Activated CD4-positive, alpha-beta T cell treated with anti-CD3 and anti-CD28 coated beads, Interleukin-2, amount 10 ng/mL, durations not matched to agents 7 days and 5 days (primary cell): ENCODE data around the gene CCNL2. TPM values are rescaled to one million over a fixed set of nuclear protein-coding genes. Genes with fewer than 3 reads are reported as not detected.

Experiments used
- CTCF ChIA-PET: fragments of 350-600 bp; sonication (Branson Sonifier 250); formaldehyde crosslinking; loops from one replicate; lab custom pipeline; 2021; ENCODE audit warnings: antibody characterized with exemption; lab: Charles Lee
- POLR2A ChIA-PET: fragments of 350-600 bp; sonication (Branson Sonifier 250); formaldehyde crosslinking; loops from one replicate; lab custom pipeline; 2021; ENCODE audit warnings: antibody characterized with exemption; lab: Charles Lee
- DNase-seq: peaks from one replicate; pipeline ENCODE4 v3.0.0-alpha.2; 2020
- H3K27ac Mint-ChIP-seq: one replicate; pipeline ENCODE4 v1.8.0; 2021; ENCODE audit warnings: mild to moderate bottlenecking, moderate library complexity, mixed read lengths
- H3K27me3 Mint-ChIP-seq: one replicate; pipeline ENCODE4 v1.8.0; 2021; ENCODE audit warnings: mixed read lengths
- H3K36me3 Mint-ChIP-seq: one replicate; pipeline ENCODE4 v1.8.0; 2021; ENCODE audit warnings: low read depth, mixed read lengths
- H3K4me1 Mint-ChIP-seq: one replicate; pipeline ENCODE4 v1.8.0; 2021; ENCODE audit warnings: mixed read lengths
- H3K4me3 Mint-ChIP-seq: one replicate; pipeline ENCODE4 v1.8.0; 2021; ENCODE audit warnings: mild to moderate bottlenecking, moderate library complexity, mixed read lengths
- H3K9me3 Mint-ChIP-seq: one replicate; pipeline ENCODE4 v1.8.0; 2021; ENCODE audit warnings: mixed read lengths
- total RNA-seq, 2 experiments: library from RNA; stranded (reverse); gene quantifications; one replicate each; pipeline ENCODE4 v1.2.3, GENCODE V29; 2021

CCNL2 gene
- total RNA-seq, 2 experiments from 2014 or later: 122 to 131 TPM

DNA sequence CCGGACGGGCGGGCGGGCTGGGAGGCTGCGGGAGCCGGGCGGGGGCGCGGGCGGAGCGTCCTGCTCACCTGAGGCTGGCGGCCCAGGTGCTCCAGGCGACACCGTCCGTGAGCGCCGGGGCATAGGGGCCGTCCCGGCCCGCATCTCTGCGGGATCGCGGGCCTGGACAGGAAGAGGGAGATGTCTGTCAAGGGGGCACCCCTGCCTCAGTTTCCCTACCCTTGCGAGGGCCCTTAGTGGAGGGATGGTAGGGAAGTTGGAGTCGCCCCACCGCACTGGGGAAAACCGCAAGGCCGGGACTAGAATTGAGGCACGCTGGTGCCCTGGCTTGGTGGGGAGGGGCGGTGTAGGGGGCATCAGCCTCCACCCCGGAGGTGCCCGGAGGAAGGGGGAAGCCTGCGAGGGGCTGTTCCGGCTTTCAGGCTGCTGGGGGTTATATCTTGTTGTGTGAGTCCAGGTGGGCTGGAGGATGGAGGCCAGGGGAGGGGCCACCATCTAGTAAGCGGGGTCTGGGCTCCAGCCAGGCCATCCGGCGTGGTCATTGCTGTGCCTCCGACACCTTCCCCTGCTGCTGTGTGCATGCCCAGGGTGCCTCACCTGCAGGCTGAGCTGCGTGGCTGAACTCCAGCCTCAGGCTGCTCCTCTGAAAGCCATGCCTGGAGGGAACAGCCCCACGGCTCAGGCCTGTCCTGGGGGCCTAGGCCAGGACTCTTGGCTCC is 36.9 kb upstream of the CCNL2 start:
- Mint-ChIP-seq H3K36me3 (no peaks in the 10 kb centered on the region), H3K9me3 (no peaks in the 10 kb centered on the region), H3K4me3 (peak overlapping the region; percentile 47), H3K4me1 (peaks cover 9% of the 10 kb centered on the region), H3K27me3 (peaks cover 10% of the 10 kb centered on the region), H3K27ac (peak overlapping the region; percentile 1)
- POLR2A ChIA-PET: no interaction called here
- DNase-seq: no peak
- CTCF ChIA-PET: interaction anchor here (0.7 kb wide), 1 partner anchor 12 kb away, joined by 3 read pairs; no protein-coding TSS in a partner anchor

DNA sequence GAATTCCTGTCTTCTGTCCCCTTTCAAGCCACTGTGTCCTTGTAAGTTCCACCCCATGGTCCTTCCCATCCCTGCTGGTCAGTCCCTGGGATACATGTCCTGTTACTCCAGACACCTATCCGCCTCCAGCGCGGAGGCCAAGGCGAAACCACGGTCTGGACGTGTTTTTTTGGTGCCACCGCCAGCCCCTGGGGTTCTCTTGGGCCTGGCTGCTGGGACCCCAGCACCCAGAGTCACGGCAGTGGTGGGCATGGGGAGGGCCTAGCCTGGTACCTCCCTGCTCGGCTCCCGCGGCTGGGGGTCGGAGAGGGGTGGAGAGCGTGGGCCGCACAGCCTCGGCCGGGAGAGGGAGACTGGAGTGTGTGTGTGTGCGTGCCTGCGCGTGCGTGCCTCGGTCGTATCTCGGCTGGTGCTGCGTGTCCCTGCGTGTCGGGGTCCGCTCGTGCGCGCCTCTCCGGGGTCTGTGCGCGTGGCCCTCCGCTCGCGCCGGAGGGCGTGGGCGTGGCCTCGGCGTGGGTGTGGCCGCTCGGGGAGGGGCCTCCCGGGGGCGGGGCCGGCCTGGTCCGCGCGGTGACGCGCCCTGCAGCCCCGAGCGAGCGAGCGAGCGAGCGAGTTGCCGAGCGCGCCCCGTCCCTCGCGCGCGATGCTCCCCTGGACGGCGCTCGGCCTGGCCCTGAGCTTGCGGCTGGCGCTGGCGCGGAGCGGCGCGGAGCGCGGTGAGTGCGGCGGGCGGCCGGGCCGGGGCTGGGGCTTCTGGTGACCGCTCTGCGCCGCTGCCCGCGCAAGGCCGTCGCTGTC is 36.2 kb upstream of the CCNL2 start, which contains the start of gene VWA1:
Gene VWA1, plus strand, starts transcription at position 585 of the 798 bp plus-strand sequence. Its CDS starts 59 bp downstream, at position 644.
- peak; percentile 58 for DNase-seq

DNA sequence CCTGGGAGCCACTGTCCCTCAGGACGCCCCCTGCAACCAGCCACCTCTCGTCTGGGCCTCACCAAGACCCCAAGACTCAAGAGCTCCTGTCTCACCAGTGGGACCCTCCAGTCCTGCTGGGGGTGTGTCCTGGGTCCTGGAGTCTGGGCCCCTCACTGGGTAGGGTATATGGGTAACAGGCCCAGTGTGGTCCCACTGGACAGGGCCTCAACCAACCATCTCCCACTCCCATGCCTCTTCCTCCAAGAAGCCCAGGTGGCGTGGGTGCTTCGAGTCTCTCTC is 35.6 kb upstream of the CCNL2 start:
- H3K4me3 Mint-ChIP-seq: no peak overlapping the region
- ChIA-PET CTCF (no interaction called here), POLR2A (no interaction called here)
- H3K27me3 Mint-ChIP-seq: peaks cover 12% of the 10 kb centered on the region
- no peak for DNase-seq
- peaks cover 6% of the 10 kb centered on the region for H3K4me1 Mint-ChIP-seq
- no peaks in the 10 kb centered on the region for H3K9me3 Mint-ChIP-seq
- no peaks in the 10 kb centered on the region for H3K36me3 Mint-ChIP-seq
- H3K27ac Mint-ChIP-seq: no peak overlapping the region

More for the DNA sequence above, 36.2 kb upstream of the CCNL2 start, which contains the start of gene VWA1:
- H3K9me3 Mint-ChIP-seq: no peaks in the 10 kb centered on the region
- ChIA-PET CTCF (no interaction called here), POLR2A (no interaction called here)
- H3K27me3 Mint-ChIP-seq: peaks cover 10% of the 10 kb centered on the region
- peak within 1 kb of the TSS; percentile 1 for H3K27ac Mint-ChIP-seq
- H3K36me3 Mint-ChIP-seq: no peaks in the 10 kb centered on the region
- peak within 1 kb of the TSS; percentile 47 for H3K4me3 Mint-ChIP-seq
- peaks cover 6% of the 10 kb centered on the region for H3K4me1 Mint-ChIP-seq

DNA sequence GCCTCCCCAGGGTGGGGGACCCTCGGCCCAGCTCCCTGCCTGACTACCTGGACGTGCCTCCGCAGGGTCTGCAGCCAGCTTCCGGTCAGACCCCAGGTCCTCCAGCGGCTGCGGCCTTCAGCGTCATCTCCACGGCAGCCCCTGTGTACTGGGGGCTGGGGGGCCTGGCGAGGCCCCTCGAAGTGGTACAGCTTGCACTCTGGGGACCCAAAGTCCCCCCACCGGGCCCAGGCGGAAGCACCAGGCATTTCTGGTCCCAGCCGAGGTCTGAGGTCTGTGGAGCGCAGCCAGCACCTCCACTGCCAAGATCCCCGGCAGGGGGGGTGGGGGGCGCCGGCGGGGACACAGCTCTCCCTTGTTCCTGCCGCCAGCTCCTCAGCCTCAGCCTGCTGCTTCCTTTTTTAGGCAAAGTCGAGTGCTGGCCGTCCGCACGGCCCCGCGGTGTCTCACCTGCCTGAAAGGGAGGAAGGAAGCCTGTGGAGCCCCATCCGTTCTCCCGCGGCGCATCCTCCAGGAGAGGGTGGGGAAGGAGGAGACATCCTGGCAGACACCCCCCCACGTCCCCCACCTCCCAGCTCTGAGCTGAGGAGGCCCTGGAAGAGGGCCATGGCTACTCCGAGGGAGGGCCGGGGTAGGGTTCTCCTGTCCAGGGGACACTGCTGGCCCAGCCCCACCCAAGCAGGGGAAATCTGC is 35.1 kb upstream of the CCNL2 start:
- ChIA-PET POLR2A (no interaction called here), CTCF (no interaction called here)
- no peak for DNase-seq
- Mint-ChIP-seq H3K4me3 (no peak overlapping the region), H3K9me3 (no peaks in the 10 kb centered on the region), H3K36me3 (no peaks in the 10 kb centered on the region), H3K4me1 (peaks cover 6% of the 10 kb centered on the region), H3K27ac (no peak overlapping the region), H3K27me3 (peaks cover 17% of the 10 kb centered on the region)

DNA sequence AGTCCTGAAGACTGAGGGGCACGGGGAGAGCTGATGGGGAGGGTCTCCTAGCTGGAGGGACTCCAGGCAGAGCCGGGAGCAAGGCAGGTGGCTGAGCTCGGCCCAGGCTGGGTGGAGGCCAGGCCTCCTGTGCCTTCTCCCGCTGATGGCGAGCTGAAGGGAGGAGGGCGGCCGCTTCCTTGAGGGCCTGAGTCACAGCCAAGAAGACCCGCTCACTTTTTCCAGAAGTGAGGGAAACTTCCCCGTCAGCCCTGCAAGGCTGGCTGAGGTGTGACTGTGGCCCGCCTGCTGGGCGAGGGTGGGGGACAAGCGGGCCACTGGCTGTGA is 34.6 kb upstream of the CCNL2 start:
- Mint-ChIP-seq H3K9me3 (no peaks in the 10 kb centered on the region), H3K4me3 (no peak overlapping the region), H3K27me3 (peaks cover 17% of the 10 kb centered on the region), H3K4me1 (peaks cover 6% of the 10 kb centered on the region), H3K27ac (no peak overlapping the region), H3K36me3 (no peaks in the 10 kb centered on the region)
- DNase-seq: no peak
- CTCF ChIA-PET: no interaction called here
- POLR2A ChIA-PET: interaction anchor here (0.6 kb wide), 1 partner anchor 27 kb away, joined by 3 read pairs; the partner anchor contains the start of gene MRPL20

DNA sequence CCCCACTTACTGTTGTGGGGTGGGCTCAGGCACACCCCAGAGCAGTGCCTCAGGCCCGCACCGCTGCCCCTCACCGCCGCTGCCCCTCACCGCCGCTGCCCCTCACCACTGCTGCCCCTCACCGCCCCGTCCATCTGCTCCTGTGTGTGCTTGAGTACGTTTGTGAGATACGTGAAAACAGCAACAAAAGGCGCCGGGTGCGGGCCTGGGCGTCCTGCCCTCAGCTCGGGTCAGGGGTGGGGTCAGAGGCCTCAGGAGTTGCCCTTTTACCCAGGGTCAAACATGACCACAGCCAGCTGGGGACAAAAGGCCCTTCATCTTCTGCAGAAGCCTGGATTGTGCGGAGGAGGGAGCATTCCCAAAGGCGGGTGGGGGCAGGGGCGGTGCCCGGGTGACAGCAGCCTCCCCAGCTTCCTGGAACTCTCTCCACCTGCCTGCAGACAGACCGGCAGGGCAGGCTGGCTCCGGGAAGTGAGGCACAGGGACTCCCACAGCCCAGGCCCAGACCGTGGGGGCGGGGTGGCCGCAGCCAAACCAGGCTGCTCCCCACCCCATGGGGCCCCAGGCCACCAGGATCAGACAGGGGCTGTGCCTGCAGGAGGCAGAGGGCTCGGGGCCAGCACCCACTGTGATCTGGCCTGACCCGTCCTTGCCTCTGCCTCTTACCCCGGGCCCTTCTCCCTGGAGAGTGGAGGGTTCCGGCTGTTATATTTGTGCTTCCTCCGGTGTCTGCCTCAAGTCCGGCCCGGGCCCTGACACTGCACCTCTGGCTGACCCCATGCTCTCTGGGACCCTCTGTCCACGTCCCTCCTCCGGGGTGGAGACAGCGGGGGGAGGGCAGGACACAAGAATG is 34.0 kb upstream of the CCNL2 start:
- ChIA-PET POLR2A (interaction anchor here (0.6 kb wide), 1 partner anchor 26 kb away, joined by 3 read pairs; the partner anchor contains the start of gene MRPL20), CTCF (no interaction called here)
- peaks cover 20% of the 10 kb centered on the region for H3K27me3 Mint-ChIP-seq
- DNase-seq: no peak
- H3K4me1 Mint-ChIP-seq: peaks cover 9% of the 10 kb centered on the region
- H3K4me3 Mint-ChIP-seq: no peak overlapping the region
- H3K9me3 Mint-ChIP-seq: no peaks in the 10 kb centered on the region
- H3K27ac Mint-ChIP-seq: no peak overlapping the region
- H3K36me3 Mint-ChIP-seq: no peaks in the 10 kb centered on the region

DNA sequence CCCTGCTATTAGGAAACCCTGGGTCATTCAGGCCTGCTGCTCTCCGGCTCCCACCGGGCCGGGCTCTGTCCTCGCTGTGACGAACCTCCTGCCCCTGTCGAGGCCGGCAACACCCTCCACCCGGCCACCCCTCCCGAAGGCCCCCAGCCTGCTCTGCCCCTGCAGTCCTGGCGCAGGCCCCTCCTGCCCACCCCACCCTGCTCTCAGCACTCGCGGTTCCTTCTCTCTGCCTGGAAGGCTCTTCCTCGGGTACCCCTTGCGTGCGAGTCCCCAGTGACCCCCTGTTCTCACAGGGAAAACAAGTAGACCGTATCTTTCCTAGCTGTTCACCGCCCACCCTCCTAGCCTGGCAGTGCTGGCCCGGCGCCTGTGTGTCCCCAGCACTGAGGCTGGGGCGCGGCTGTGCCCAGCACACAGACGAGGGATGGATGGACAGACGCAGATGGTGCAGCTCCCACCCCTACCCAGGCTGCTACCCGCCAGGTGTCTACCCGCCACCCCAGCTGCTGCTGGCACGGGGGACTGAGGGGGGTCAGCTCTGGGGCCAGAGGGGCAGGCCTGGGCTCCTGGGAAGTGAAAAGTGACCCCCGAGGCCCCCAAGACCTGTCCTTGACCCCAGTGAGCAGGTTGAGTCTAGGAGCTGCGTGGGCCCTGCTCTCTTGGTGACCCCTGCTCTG is 33.3 kb upstream of the CCNL2 start:
- CTCF ChIA-PET: interaction anchor here (0.5 kb wide), 1 partner anchor 11 kb away, joined by 3 read pairs; no protein-coding TSS in a partner anchor
- no peak overlapping the region for H3K4me3 Mint-ChIP-seq

DNA sequence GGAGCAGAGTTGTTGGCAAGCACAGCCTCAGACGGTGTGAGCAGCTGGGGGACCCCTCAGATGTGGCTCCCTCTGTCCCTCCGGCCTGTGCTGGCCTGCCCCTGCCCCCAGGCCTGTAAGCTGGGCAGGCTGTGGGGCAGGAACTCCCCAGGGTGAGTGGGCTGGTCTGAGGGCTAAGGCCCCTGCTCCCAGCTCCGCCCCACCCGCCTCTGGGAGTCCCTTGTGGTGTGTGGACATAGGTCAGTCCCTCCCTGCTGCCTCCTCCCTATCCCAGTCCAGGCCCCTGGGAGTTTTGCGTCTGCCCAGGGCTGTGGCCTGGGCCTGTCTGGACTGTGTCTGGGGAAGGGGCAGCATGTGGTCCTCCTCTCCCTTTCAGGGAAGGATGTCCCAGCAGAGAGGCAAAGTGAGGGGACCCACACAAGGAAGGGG is 32.7 kb upstream of the CCNL2 start:
- peaks cover 9% of the 10 kb centered on the region for H3K4me1 Mint-ChIP-seq
- H3K36me3 Mint-ChIP-seq: no peaks in the 10 kb centered on the region
- POLR2A ChIA-PET: no interaction called here
- DNase-seq: no peak
- H3K9me3 Mint-ChIP-seq: no peaks in the 10 kb centered on the region
- no peak overlapping the region for H3K4me3 Mint-ChIP-seq
- CTCF ChIA-PET: interaction anchor here (0.5 kb wide), 1 partner anchor 12 kb away, joined by 3 read pairs; no protein-coding TSS in a partner anchor
- H3K27me3 Mint-ChIP-seq: peaks cover 20% of the 10 kb centered on the region
- no peak overlapping the region for H3K27ac Mint-ChIP-seq

More for the DNA sequence above, 33.3 kb upstream of the CCNL2 start:
- Mint-ChIP-seq H3K27ac (no peak overlapping the region), H3K4me1 (peaks cover 9% of the 10 kb centered on the region), H3K27me3 (peaks cover 20% of the 10 kb centered on the region), H3K9me3 (no peaks in the 10 kb centered on the region), H3K36me3 (no peaks in the 10 kb centered on the region)
- no peak for DNase-seq
- POLR2A ChIA-PET: no interaction called here

DNA sequence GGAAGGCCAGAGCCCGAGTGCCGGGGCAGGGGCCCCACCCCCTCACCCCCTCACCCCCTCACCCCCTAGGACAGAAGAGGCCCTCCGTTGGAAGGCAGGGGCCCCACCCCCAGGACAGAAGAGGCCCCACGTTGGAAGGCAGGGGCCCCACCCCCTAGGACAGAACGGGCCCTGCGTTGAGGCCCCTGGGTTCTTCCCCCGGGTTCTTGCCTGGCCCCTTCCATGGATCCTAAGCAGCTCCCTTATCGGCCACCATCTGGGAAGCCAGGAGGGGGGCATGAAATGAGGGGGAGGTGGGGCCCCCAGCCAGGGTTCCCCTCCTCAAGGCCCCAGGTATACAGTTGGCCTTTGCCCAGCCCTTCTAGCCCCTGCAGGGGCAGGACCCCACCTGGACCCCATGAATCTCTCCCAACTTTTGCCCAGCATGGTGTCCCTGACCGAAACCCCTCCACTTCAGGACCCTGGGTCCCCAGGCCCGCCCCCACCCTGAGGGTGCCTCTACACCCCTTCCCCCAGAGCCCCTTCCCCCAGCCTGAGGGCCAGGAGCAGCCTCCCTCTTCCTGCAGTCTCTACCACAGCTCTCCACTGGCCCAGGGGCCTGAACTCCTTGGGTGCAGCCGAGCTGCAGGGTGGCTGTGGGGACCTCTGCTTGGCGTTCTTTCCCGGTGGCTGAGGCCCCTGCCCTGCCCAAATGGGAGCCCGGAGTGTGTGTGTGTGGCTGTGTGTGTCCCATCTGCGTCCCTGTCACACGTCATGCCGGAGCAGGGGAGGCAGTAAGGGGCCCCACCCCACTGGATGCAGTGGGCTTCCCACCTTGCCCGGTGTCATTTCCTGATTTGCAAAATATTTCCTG is 32.1 kb upstream of the CCNL2 start:
- no peaks in the 10 kb centered on the region for H3K36me3 Mint-ChIP-seq
- POLR2A ChIA-PET: no interaction called here
- H3K4me1 Mint-ChIP-seq: peaks cover 9% of the 10 kb centered on the region

DNA sequence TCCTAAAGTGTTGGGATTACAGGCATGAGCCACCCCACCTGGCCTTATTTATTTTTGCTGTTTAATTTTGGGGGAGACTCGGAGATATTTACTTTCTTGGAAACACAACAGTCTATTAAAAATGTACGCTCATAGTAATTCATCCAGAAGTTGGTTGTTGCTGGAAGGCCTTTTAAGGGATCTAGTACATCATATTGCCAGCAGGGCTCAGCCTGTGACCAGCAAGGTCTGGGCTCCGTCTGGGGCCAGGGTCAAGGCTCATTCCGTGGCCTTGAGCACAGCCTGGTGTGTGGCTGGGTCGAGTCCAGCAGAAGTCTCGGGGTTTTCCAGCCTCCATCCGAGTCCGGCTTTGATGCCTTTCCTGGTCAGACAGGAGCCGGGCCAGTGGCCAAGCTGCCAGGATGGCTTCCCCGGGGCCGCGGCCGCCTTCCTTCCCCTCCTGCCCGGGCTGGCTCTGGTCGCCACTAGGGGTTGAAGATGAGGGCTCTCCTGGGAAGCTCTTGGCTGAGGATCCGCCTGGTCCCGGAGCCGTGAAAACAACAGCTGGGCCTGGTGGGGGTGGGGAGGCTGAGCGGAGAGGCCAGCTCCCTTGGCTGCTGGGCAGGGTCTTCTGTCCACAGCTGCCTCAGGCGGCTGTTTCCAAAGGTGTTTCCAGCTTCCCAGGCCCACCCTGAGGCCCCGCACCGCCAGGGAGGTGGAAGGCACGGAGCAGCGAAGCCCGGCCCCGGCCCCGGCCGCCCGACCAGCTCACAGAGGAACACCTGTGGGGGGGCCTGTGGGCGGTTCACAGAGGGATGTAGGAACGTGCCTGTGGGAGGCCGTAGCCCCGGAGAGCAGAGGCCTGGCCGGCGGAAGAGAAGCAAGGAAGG is 31.2 kb upstream of the CCNL2 start:
- Mint-ChIP-seq H3K36me3 (no peaks in the 10 kb centered on the region), H3K4me3 (no peak overlapping the region), H3K27me3 (peaks cover 21% of the 10 kb centered on the region), H3K27ac (no peak overlapping the region), H3K4me1 (peaks cover 8% of the 10 kb centered on the region), H3K9me3 (no peaks in the 10 kb centered on the region)
- no peak for DNase-seq
- CTCF ChIA-PET: interaction anchor here (0.8 to 2.2 kb wide), 4 partner anchors 12 to 31 kb away, joined by 3 to 5 read pairs (median 3); partner anchors contain the start of gene CCNL2
- POLR2A ChIA-PET: interaction anchor here (0.6 kb wide), 1 partner anchor 26 kb away, joined by 3 read pairs; no protein-coding TSS in a partner anchor

More for the DNA sequence above, 32.1 kb upstream of the CCNL2 start:
- no peak overlapping the region for H3K27ac Mint-ChIP-seq
- H3K9me3 Mint-ChIP-seq: no peaks in the 10 kb centered on the region
- peaks cover 19% of the 10 kb centered on the region for H3K27me3 Mint-ChIP-seq
- CTCF ChIA-PET: interaction anchor here (0.8 to 1.1 kb wide), 2 partner anchors 13 to 16 kb away, joined by 3 read pairs; no protein-coding TSS in a partner anchor
- DNase-seq: no peak
- no peak overlapping the region for H3K4me3 Mint-ChIP-seq
